DMS153 treated with DMSO at 0.1 percent for 48 hours (cell line): ENCODE data around the gene CDK8.

Experiments used
- DNase-seq: peaks from one replicate; lab custom pipeline; 2025; ENCODE audit not compliant: unreplicated experiment; lab: John Stamatoyannopoulos, UW

CDK8 gene

GRCh38 chr13:26436914-26437313, 183.0 kb downstream of the CDK8 start:
- no peak for DNase-seq

- no peak for DNase-seq
Measured at GRCh38 chr13:26440111-26440510, 186.2 kb downstream of the CDK8 start.

- no peak for DNase-seq
Measured at GRCh38 chr13:26441476-26441875, 187.5 kb downstream of the CDK8 start.

GRCh38 chr13:26442541-26442940, 188.6 kb downstream of the CDK8 start:
- no peak for DNase-seq

- DNase-seq = no peak
Measured at GRCh38 chr13:26445092-26445491, 191.2 kb downstream of the CDK8 start.

GRCh38 chr13:26446751-26447150, 192.8 kb downstream of the CDK8 start:
- DNase-seq = no peak

- DNase-seq = no peak
Measured at GRCh38 chr13:26448032-26448431, 194.1 kb downstream of the CDK8 start.

GRCh38 chr13:26449063-26449848, 195.3 kb downstream of the CDK8 start:
- DNase-seq = no peak
